Embryonic facial prominence (tissue), 1 donor: ENCODE measurements around the gene NUMB.

Source experiments
- DNase-seq: peaks from one replicate; pipeline ENCODE4 v3.0.0-alpha.2; 2016; ENCODE audit errors: extremely low spot score

Gene NUMB

GRCh38 chr14:73232984-73233383 lies 225.4 kb downstream of the NUMB start:
- no peak for DNase-seq

GRCh38 chr14:73231981-73232851 lies 226.1 kb downstream of the NUMB start:
- DNase-seq = no peak

GRCh38 chr14:73230051-73230450 lies 228.3 kb downstream of the NUMB start:
- no peak for DNase-seq

GRCh38 chr14:73227812-73228781 lies 230.2 kb downstream of the NUMB start:
- peak; percentile 61 for DNase-seq

GRCh38 chr14:73225496-73225895 lies 232.8 kb downstream of the NUMB start:
- no peak for DNase-seq
